T-helper 17 cell (primary cell): ENCODE measurements around the gene MYD88. TPM values are rescaled to one million over a fixed set of nuclear protein-coding genes. Genes with fewer than 3 reads are reported as not detected.

Experiments used
- ATAC-seq: fragments of 150-1000 bp; cut with Tn5 transposase; 2 replicates; pipeline ENCODE4 v1.10.0; 2021; ENCODE audit warnings: mild to moderate bottlenecking, moderate library complexity
- DNase-seq, 3 donors: peaks; one replicate each; pipeline versions ENCODE4 v3.0.0 to v3.0.0-alpha.2; 2020 to 2021
- H3K9me3 ChIP-seq: one replicate; pipeline ENCODE4 v1.7.0; 2013; ENCODE audit warnings: low read length, mild to moderate bottlenecking; ENCODE audit not compliant: control insufficient read depth, poor library complexity, severe bottlenecking
- H3K27ac Mint-ChIP-seq: one replicate; pipeline ENCODE4 v1.8.0; 2022; ENCODE audit warnings: mild to moderate bottlenecking, moderate library complexity, mixed read lengths
- H3K27me3 Mint-ChIP-seq: one replicate; pipeline ENCODE4 v1.8.0; 2022; ENCODE audit warnings: mixed read lengths
- H3K36me3 Mint-ChIP-seq: one replicate; pipeline ENCODE4 v1.8.0; 2022; ENCODE audit warnings: low read depth, mixed read lengths
- H3K4me1 Mint-ChIP-seq: one replicate; pipeline ENCODE4 v1.8.0; 2022; ENCODE audit warnings: mild to moderate bottlenecking, mixed read lengths
- H3K4me3 Mint-ChIP-seq: one replicate; pipeline ENCODE4 v1.8.0; 2022; ENCODE audit warnings: mild to moderate bottlenecking, moderate library complexity, mixed read lengths
- total RNA-seq, 4 donors: library from RNA in 2 of 4; stranded (reverse) in 2 of 4; gene quantifications; one replicate each; pipeline ENCODE4 v1.2.3 and lab custom pipeline; 2022 to 2026

The MYD88 gene
- total RNA-seq, 2 donors from 2014 or later: 44.0 to 45.5 TPM

- Mint-ChIP-seq H3K36me3 (no peaks in the 10 kb centered on the region), H3K27ac (no peak overlapping the region), H3K27me3 (no peaks in the 10 kb centered on the region), H3K4me1 (peaks cover 27% of the 10 kb centered on the region), H3K4me3 (no peak overlapping the region)
- H3K9me3 ChIP-seq: no peaks in the 10 kb centered on the region
- DNase-seq: no peak
- no peak for ATAC-seq
Observed at GRCh38 chr3:38163117-38163840, 24.8 kb downstream of the MYD88 start.

- H3K4me1 Mint-ChIP-seq: peaks cover 30% of the 10 kb centered on the region
- H3K36me3 Mint-ChIP-seq: no peaks in the 10 kb centered on the region
- no peaks in the 10 kb centered on the region for H3K9me3 ChIP-seq
- no peaks in the 10 kb centered on the region for H3K27me3 Mint-ChIP-seq
- H3K27ac Mint-ChIP-seq: peak overlapping the region; percentile 99
- ATAC-seq: no peak
- H3K4me3 Mint-ChIP-seq: peak overlapping the region; percentile 95
- DNase-seq: no peak
Observed at GRCh38 chr3:38163841-38164642, 25.6 kb downstream of the MYD88 start.

GRCh38 chr3:38164643-38164951, 26.1 kb downstream of the MYD88 start:
- Mint-ChIP-seq H3K36me3 (no peaks in the 10 kb centered on the region), H3K4me3 (peak overlapping the region; percentile 95), H3K27ac (peak overlapping the region; percentile 99), H3K4me1 (peaks cover 35% of the 10 kb centered on the region), H3K27me3 (no peaks in the 10 kb centered on the region)
- H3K9me3 ChIP-seq: no peaks in the 10 kb centered on the region
- DNase-seq (no peak), ATAC-seq (peak; percentile 25)

- Mint-ChIP-seq H3K36me3 (no peaks in the 10 kb centered on the region), H3K4me1 (peaks cover 36% of the 10 kb centered on the region)
Observed at GRCh38 chr3:38164952-38165721, 26.7 kb downstream of the MYD88 start, which contains the start of gene OXSR1. Gene OXSR1, plus strand, starts transcription at chr3:38165537. Its CDS starts 340 bp downstream, at chr3:38165877.

GRCh38 chr3:38165722-38166387, 27.4 kb downstream of the MYD88 start:
- no peaks in the 10 kb centered on the region for H3K36me3 Mint-ChIP-seq
- ATAC-seq: no peak
- peaks cover 42% of the 10 kb centered on the region for H3K4me1 Mint-ChIP-seq
- H3K4me3 Mint-ChIP-seq: peak overlapping the region; percentile 95
- H3K27ac Mint-ChIP-seq: peak overlapping the region; percentile 99
- no peaks in the 10 kb centered on the region for H3K9me3 ChIP-seq
- no peaks in the 10 kb centered on the region for H3K27me3 Mint-ChIP-seq
- DNase-seq: peak in 1 of 3 donors; percentile 28

More at GRCh38 chr3:38164952-38165721, 26.7 kb downstream of the MYD88 start, which contains the start of gene OXSR1:
- ATAC-seq (peak; percentile 92), DNase-seq (peak; percentile 91 to 92 (median 91))
- Mint-ChIP-seq H3K4me3 (peak within 1 kb of the TSS; percentile 95), H3K27ac (peak within 1 kb of the TSS; percentile 99), H3K27me3 (no peaks in the 10 kb centered on the region)
- no peaks in the 10 kb centered on the region for H3K9me3 ChIP-seq

- Mint-ChIP-seq H3K36me3 (no peaks in the 10 kb centered on the region), H3K27me3 (no peaks in the 10 kb centered on the region), H3K4me1 (peaks cover 53% of the 10 kb centered on the region), H3K27ac (peak overlapping the region; percentile 99), H3K4me3 (peak overlapping the region; percentile 67)
- DNase-seq (no peak), ATAC-seq (no peak)
- H3K9me3 ChIP-seq: no peaks in the 10 kb centered on the region
Observed at GRCh38 chr3:38167591-38167990, 29.1 kb downstream of the MYD88 start.

- H3K4me3 Mint-ChIP-seq: peak overlapping the region; percentile 57
- no peaks in the 10 kb centered on the region for H3K9me3 ChIP-seq
- no peaks in the 10 kb centered on the region for H3K27me3 Mint-ChIP-seq
- H3K27ac Mint-ChIP-seq: peak overlapping the region; percentile 99
- no peaks in the 10 kb centered on the region for H3K36me3 Mint-ChIP-seq
- no peak for ATAC-seq
- no peak for DNase-seq
- peaks cover 59% of the 10 kb centered on the region for H3K4me1 Mint-ChIP-seq
Observed at GRCh38 chr3:38168151-38169026, 29.9 kb downstream of the MYD88 start.

- DNase-seq (no peak), ATAC-seq (no peak)
- peaks cover 65% of the 10 kb centered on the region for H3K4me1 Mint-ChIP-seq
- no peaks in the 10 kb centered on the region for H3K9me3 ChIP-seq
- H3K27ac Mint-ChIP-seq: peak overlapping the region; percentile 62
- H3K36me3 Mint-ChIP-seq: no peaks in the 10 kb centered on the region
- no peak overlapping the region for H3K4me3 Mint-ChIP-seq
- no peaks in the 10 kb centered on the region for H3K27me3 Mint-ChIP-seq
Observed at GRCh38 chr3:38169027-38169317, 30.5 kb downstream of the MYD88 start.

- DNase-seq (no peak), ATAC-seq (no peak)
- H3K36me3 Mint-ChIP-seq: no peaks in the 10 kb centered on the region
- no peak overlapping the region for H3K4me3 Mint-ChIP-seq
- peak overlapping the region; percentile 14 for H3K27ac Mint-ChIP-seq
- no peaks in the 10 kb centered on the region for H3K27me3 Mint-ChIP-seq
- H3K4me1 Mint-ChIP-seq: peaks cover 70% of the 10 kb centered on the region
- no peaks in the 10 kb centered on the region for H3K9me3 ChIP-seq
Observed at GRCh38 chr3:38170722-38171121, 32.3 kb downstream of the MYD88 start.

- H3K36me3 Mint-ChIP-seq: no peaks in the 10 kb centered on the region
- H3K27ac Mint-ChIP-seq: no peak overlapping the region
- DNase-seq (no peak), ATAC-seq (no peak)
- peaks cover 66% of the 10 kb centered on the region for H3K4me1 Mint-ChIP-seq
- peak overlapping the region; percentile 15 for H3K4me3 Mint-ChIP-seq
- H3K27me3 Mint-ChIP-seq: no peaks in the 10 kb centered on the region
- no peaks in the 10 kb centered on the region for H3K9me3 ChIP-seq
Observed at GRCh38 chr3:38171622-38172021, 33.2 kb downstream of the MYD88 start.

GRCh38 chr3:38173834-38174418, 35.5 kb downstream of the MYD88 start:
- no peaks in the 10 kb centered on the region for H3K9me3 ChIP-seq
- no peak for DNase-seq
- Mint-ChIP-seq H3K27ac (peak overlapping the region; percentile 94), H3K36me3 (no peaks in the 10 kb centered on the region), H3K4me3 (peak overlapping the region; percentile 90), H3K27me3 (no peaks in the 10 kb centered on the region), H3K4me1 (peaks cover 54% of the 10 kb centered on the region)
- peak; percentile 55 for ATAC-seq

- ATAC-seq (no peak), DNase-seq (no peak)
- no peak overlapping the region for H3K4me3 Mint-ChIP-seq
- H3K9me3 ChIP-seq: no peaks in the 10 kb centered on the region
- H3K27me3 Mint-ChIP-seq: no peaks in the 10 kb centered on the region
- peaks cover 45% of the 10 kb centered on the region for H3K4me1 Mint-ChIP-seq
- peaks cover 2% of the 10 kb centered on the region for H3K36me3 Mint-ChIP-seq
- no peak overlapping the region for H3K27ac Mint-ChIP-seq
Observed at GRCh38 chr3:38177181-38177580, 38.7 kb downstream of the MYD88 start.
